HepG2 (cell line): ENCODE results near the gene AAGAB. TPM values are rescaled to one million over a fixed set of nuclear protein-coding genes. Genes with fewer than 3 reads are reported as not detected.

ENCODE experiments used
- ATAC-seq: fragments of 200-7000 bp; cut with Tn5 transposase; 3 replicates; pipeline ENCODE4 v1.9.1; 2020; ENCODE audit warnings: mild to moderate bottlenecking, moderate library complexity
- BruUV-seq: library from RNA; stranded (reverse); fragments of 400-500 nt; replicated peaks from 2 replicates; lab custom pipeline; 2021; lab: Mats Ljungman, UMichigan
- CTCF ChIA-PET: fragments of 300-600 bp; formaldehyde crosslinking; extraction: SDS; loops from one replicate; lab custom pipeline; 2021; ENCODE audit warnings: low total read pairs, inconsistent platforms, low intra/inter-chr PET ratio; lab: Yijun Ruan, JAX
- POLR2A ChIA-PET: fragments of 350-600 bp; sonication (Branson Sonifier 250); formaldehyde crosslinking; loops from one replicate; lab custom pipeline; 2020; ENCODE audit warnings: antibody characterized with exemption, inconsistent platforms; lab: Yijun Ruan, JAX
- DNase-seq: peaks from one replicate; pipeline ENCODE4 v3.0.0-alpha.2; 2015; ENCODE audit warnings: low spot score
- FAIRE-seq: peaks from 3 replicates; lab custom pipeline; 2011; peaks lifted over from hg19 to GRCh38; lab: Jason Lieb, UNC
- H2AFZ ChIP-seq: one replicate; pipeline ENCODE4 v1.6.1; 2011; ENCODE audit warnings: low read length, inconsistent platforms
- H3K27ac ChIP-seq: fragments of 300-600 bp; 3 replicates; pipeline ENCODE4 v1.8.0; 2011; ENCODE audit warnings: mixed run types, mild to moderate bottlenecking, mixed read lengths, low read length, inconsistent platforms; ENCODE audit not compliant: insufficient read depth; ENCODE audit errors: extremely low read length
- H3K27me3 ChIP-seq, 2 experiments: fragments of 200-600 bp in 1 of 2; 2 replicates in 1 of 2; 3 replicates in 1 of 2; pipeline versions ENCODE4 v1.6.0 to v1.8.0; 2011; ENCODE audit warnings: low read length in 2 of 2, mild to moderate bottlenecking in 2 of 2, moderate library complexity in 2 of 2, inconsistent platforms in 1 of 2; ENCODE audit not compliant: insufficient read depth in 2 of 2, control insufficient read depth in 1 of 2
- H3K36me3 ChIP-seq, 2 experiments: fragments of 200-600 bp in 1 of 2; replicated peaks in 1 of 2; 2 replicates in 1 of 2; 3 replicates in 1 of 2; pipeline versions ENCODE4 v1.5.1 to v1.8.0; 2011; ENCODE audit warnings: low read length in 2 of 2, inconsistent platforms in 1 of 2; ENCODE audit not compliant: insufficient read depth in 2 of 2, control insufficient read depth in 1 of 2
- H3K4me1 ChIP-seq: 2 replicates; pipeline ENCODE4 v1.5.1; 2012; ENCODE audit warnings: low read length, inconsistent platforms; ENCODE audit not compliant: insufficient read depth
- H3K4me2 ChIP-seq: 2 replicates; pipeline ENCODE4 v1.6.0; 2011; ENCODE audit warnings: low read depth, low read length, inconsistent platforms
- H3K4me3 ChIP-seq, 3 experiments: fragments of 200-600 bp in 1 of 3; sonication (generic), shearing (Covaris generic) in 1 of 3; replicated peaks in 1 of 3; 2 replicates each; pipeline ENCODE4 v1.5.1; 2011 to 2016; ENCODE audit warnings: low read length in 3 of 3, inconsistent platforms in 2 of 3, low read depth in 2 of 3, mild to moderate bottlenecking in 2 of 3, control low read depth in 1 of 3, mixed read lengths in 1 of 3; ENCODE audit not compliant: insufficient read depth in 1 of 3
- H3K79me2 ChIP-seq: one replicate; pipeline ENCODE4 v1.6.1; 2011; ENCODE audit warnings: low read length, inconsistent platforms; ENCODE audit not compliant: insufficient read depth
- H3K9ac ChIP-seq: 2 replicates; pipeline ENCODE4 v1.6.0; 2011; ENCODE audit warnings: mild to moderate bottlenecking, low read depth, low read length, inconsistent platforms; ENCODE audit not compliant: insufficient read depth
- H3K9me3 ChIP-seq: 2 replicates; pipeline ENCODE4 v1.5.1; 2012; ENCODE audit warnings: mild to moderate bottlenecking, low read length
- H4K20me1 ChIP-seq: 2 replicates; pipeline ENCODE4 v1.6.0; 2011; ENCODE audit warnings: inconsistent platforms, mild to moderate bottlenecking, low read length, moderate library complexity; ENCODE audit not compliant: insufficient read depth
- AGO1 ChIP-seq: fragments of 200-400 bp; formaldehyde crosslinking; IDR thresholded peaks from 2 replicates; pipeline ENCODE4 v1.6.1; 2017; ENCODE audit warnings: mild to moderate bottlenecking, low read depth, low read length, moderate library complexity; ENCODE audit not compliant: poor library complexity, severe bottlenecking
- BRCA1 ChIP-seq: sonication (generic); formaldehyde crosslinking; IDR thresholded peaks from 2 replicates; pipeline ENCODE4 v1.4.0; 2020; ENCODE audit warnings: missing genetic modification reagents
- CCDC6 ChIP-seq: sonication (generic); formaldehyde crosslinking; IDR thresholded peaks from 2 replicates; pipeline ENCODE4 v1.8.1; 2022; ENCODE audit warnings: mild to moderate bottlenecking, missing genetic modification reagents, moderate library complexity
- EHMT2 ChIP-seq: fragments of 200-600 bp; sonication (generic); IDR thresholded peaks from 2 replicates; pipeline ENCODE4 v1.7.0; 2017; ENCODE audit warnings: antibody characterized with exemption, low read depth, low read length, borderline replicate concordance
- ESRRA ChIP-seq: sonication (generic); formaldehyde crosslinking; IDR thresholded peaks from 2 replicates; pipeline ENCODE4 v1.5.1; 2020; ENCODE audit warnings: mild to moderate bottlenecking, low read depth, missing genetic modification reagents
- HCFC1 ChIP-seq: fragments of 150-350 bp; IDR thresholded peaks from 2 replicates; pipeline ENCODE4 v1.6.1; 2014; ENCODE audit warnings: low read depth, low read length
- NR2C2 ChIP-seq: sonication (generic); formaldehyde crosslinking; IDR thresholded peaks from 2 replicates; pipeline ENCODE4 v1.4.0; 2020; ENCODE audit warnings: missing genetic modification reagents, mild to moderate bottlenecking, moderate library complexity, borderline replicate concordance
- SP140L ChIP-seq: sonication (generic); formaldehyde crosslinking; IDR thresholded peaks from 2 replicates; pipeline ENCODE4 v1.4.0; 2020; ENCODE audit warnings: missing genetic modification reagents, borderline replicate concordance
- SUZ12 ChIP-seq: fragments of 150-350 bp; IDR thresholded peaks from 2 replicates; pipeline ENCODE4 v1.6.1; 2014; ENCODE audit warnings: low read depth, low read length
- TSC22D2 ChIP-seq: sonication (generic); formaldehyde crosslinking; IDR thresholded peaks from 2 replicates; pipeline ENCODE4 v1.5.1; 2020; ENCODE audit warnings: missing genetic modification reagents, mild to moderate bottlenecking, borderline replicate concordance
- ZNF138 ChIP-seq: sonication (generic); formaldehyde crosslinking; IDR thresholded peaks from 2 replicates; pipeline ENCODE4 v1.5.0; 2020; ENCODE audit warnings: mild to moderate bottlenecking, low read depth, missing genetic modification reagents
- ZNF326 ChIP-seq: sonication (generic); formaldehyde crosslinking; IDR thresholded peaks from 2 replicates; pipeline ENCODE4 v1.4.0; 2020; ENCODE audit warnings: missing genetic modification reagents, borderline replicate concordance
- ZNF543 ChIP-seq: sonication (generic); formaldehyde crosslinking; IDR thresholded peaks from 2 replicates; pipeline ENCODE4 v1.4.0; 2020; ENCODE audit warnings: mild to moderate bottlenecking, missing genetic modification reagents
- WGBS: methylation state at CpG from one replicate; pipeline ENCODE4 v1.1.6; 2017; ENCODE audit warnings: low lambda C conversion rate; 5-methylcytosine and 5-hydroxymethylcytosine counted together
- in situ Hi-C: cut with HindIII; loops from 2 replicates; pipeline ENCODE4 v1.10.0; 2017; ENCODE audit warnings: low pct_unique_long_range_greater_than_20kb; ENCODE audit not compliant: extremely low pct_ligation_motif_present
- intact Hi-C: fragments of 100-400 bp; cut with micrococcal nuclease; formaldehyde crosslinking; loops from one replicate; pipeline ENCODE4 v1.10.0; 2022; ENCODE audit not compliant: unreplicated experiment
- polyA plus RNA-seq, 8 experiments: library from polyadenylated mRNA; depleted of rRNA in 3 of 8; stranded (reverse) in 7 of 8; unstranded in 1 of 8; fragments of >200 nt; fragmentation: Illumina TruSeq in 4 of 8; extraction: Trizol in 4 of 8; gene quantifications; 2 replicates each; pipeline versions ENCODE4 v1.2.1 to v1.2.3, GENCODE V29; 2011 to 2016; ENCODE audit warnings: low read depth in 4 of 8, missing spikeins in 1 of 8, mixed read lengths in 1 of 8; ENCODE audit not compliant: insufficient read depth in 1 of 8
- total RNA-seq, 5 experiments: library from RNA; depleted of rRNA; stranded (reverse); fragments of >200 nt; fragmentation: Illumina TruSeq; extraction: Trizol; gene quantifications; 2 replicates each; pipeline ENCODE4 v1.2.3, GENCODE V29; 2016; ENCODE audit warnings: low read depth in 1 of 5

Gene AAGAB
- total and polyA plus RNA-seq, 2 of the 13 experiments (the other 11 are each of a cell fraction or from before 2014, with no cell fraction given), result 8.0 to 34.9 TPM

DNA sequence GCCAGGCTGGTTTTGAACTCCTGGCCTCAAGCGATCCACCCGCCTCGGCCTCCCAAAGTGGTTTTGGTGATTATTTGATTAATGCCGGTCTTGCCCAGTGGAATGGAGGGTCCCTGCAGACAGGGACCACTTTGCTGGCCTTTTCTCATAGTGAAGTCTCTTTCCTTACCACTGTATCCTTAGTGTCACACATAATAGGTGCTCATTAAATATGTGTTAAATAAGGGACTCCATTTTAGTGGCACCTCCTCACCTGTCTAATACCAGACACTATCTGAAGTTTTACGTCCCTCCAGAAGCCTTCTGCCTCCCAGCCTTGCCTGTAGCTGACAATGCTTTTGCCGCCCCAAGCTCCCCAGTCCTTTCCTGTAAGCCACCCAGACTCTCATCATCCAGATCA is 91.3 kb downstream of the AAGAB start:
- CTCF ChIA-PET, result no interaction called here
- H4K20me1 ChIP-seq, result peaks cover 29% of the 10 kb centered on the region
- no peaks in the 10 kb centered on the region for H3K27me3 ChIP-seq
- WGBS, result 100% methylated on average over 5 of the region's 6 CpGs
- H3K4me1 ChIP-seq, result peaks cover 7% of the 10 kb centered on the region
- intact Hi-C loops, result loop anchor here (1.0 kb wide), 1 partner anchor 28 kb away; no protein-coding TSS in a partner anchor
- peaks cover 24% of the 10 kb centered on the region for H3K79me2 ChIP-seq
- in situ Hi-C loops, result no loop called here
- no peaks in the 10 kb centered on the region for H3K9me3 ChIP-seq
- H3K27ac ChIP-seq, result no peak overlapping the region
- peaks cover 28 to 46% of the 10 kb centered on the region in 2 experiments for H3K36me3 ChIP-seq
- H3K9ac ChIP-seq, result no peak overlapping the region
- DNase-seq (no peak), ATAC-seq (no peak), FAIRE-seq (no peak)
- TF ChIP-seq EHMT2 (no peak), ZNF326 (CRISPR knock-in tag) (no peak), ZNF543 (CRISPR knock-in tag) (no peak), SUZ12 (no peak), HCFC1 (no peak), TSC22D2 (CRISPR knock-in tag) (no peak), BRCA1 (CRISPR knock-in tag) (no peak), ESRRA (CRISPR knock-in tag) (no peak), NR2C2 (CRISPR knock-in tag) (no peak), CCDC6 (CRISPR knock-in tag) (no peak), SP140L (CRISPR knock-in tag) (no peak), AGO1 (no peak), ZNF138 (CRISPR knock-in tag) (no peak)
- no peak overlapping the region for H3K4me3 ChIP-seq
- no TSS peak for BruUV-seq
- POLR2A ChIA-PET, result no interaction called here
- no peak overlapping the region for H3K4me2 ChIP-seq
- H2AFZ ChIP-seq, result no peak overlapping the region
